T-helper 2 cell treated with Interferon-gamma antibody and Interleukin-4, amounts not matched to agents 5 μg/mL and 100 μg/mL, for 36 hours (primary cell): ENCODE results near the gene KIF16B.

ENCODE experiments used
- DNase-seq: peaks from one replicate; pipeline ENCODE4 v3.0.0; 2021; ENCODE audit warnings: low spot score
- H3K27ac Mint-ChIP-seq: one replicate; pipeline ENCODE4 v1.8.0; 2021; ENCODE audit warnings: mild to moderate bottlenecking, mixed read lengths
- H3K27me3 Mint-ChIP-seq: one replicate; pipeline ENCODE4 v1.8.0; 2021; ENCODE audit warnings: low read depth, mixed read lengths
- H3K36me3 Mint-ChIP-seq: one replicate; pipeline ENCODE4 v1.8.0; 2021; ENCODE audit warnings: low read depth, mixed read lengths
- H3K4me1 Mint-ChIP-seq: one replicate; pipeline ENCODE4 v1.8.0; 2021; ENCODE audit warnings: low read depth, mixed read lengths
- H3K4me3 Mint-ChIP-seq: one replicate; pipeline ENCODE4 v1.8.0; 2022; ENCODE audit warnings: mild to moderate bottlenecking, moderate library complexity, mixed read lengths
- H3K9me3 Mint-ChIP-seq: one replicate; pipeline ENCODE4 v1.8.0; 2021; ENCODE audit warnings: mixed read lengths

KIF16B gene

GRCh38 chr20:16424780-16425179, 148.5 kb downstream of the KIF16B start:
- peaks cover 4% of the 10 kb centered on the region for H3K36me3 Mint-ChIP-seq
- no peak for DNase-seq
- H3K27ac Mint-ChIP-seq = no peak overlapping the region
- H3K4me3 Mint-ChIP-seq = no peak overlapping the region
- H3K27me3 Mint-ChIP-seq = no peaks in the 10 kb centered on the region
- H3K9me3 Mint-ChIP-seq = no peaks in the 10 kb centered on the region
- no peaks in the 10 kb centered on the region for H3K4me1 Mint-ChIP-seq

GRCh38 chr20:16423311-16424212, 149.7 kb downstream of the KIF16B start:
- DNase-seq = no peak
- Mint-ChIP-seq H3K27me3 (no peaks in the 10 kb centered on the region), H3K9me3 (no peaks in the 10 kb centered on the region), H3K4me1 (no peaks in the 10 kb centered on the region), H3K36me3 (peaks cover 4% of the 10 kb centered on the region), H3K4me3 (no peak overlapping the region), H3K27ac (no peak overlapping the region)

- Mint-ChIP-seq H3K4me1 (no peaks in the 10 kb centered on the region), H3K36me3 (no peaks in the 10 kb centered on the region), H3K9me3 (no peaks in the 10 kb centered on the region), H3K27me3 (no peaks in the 10 kb centered on the region), H3K27ac (no peak overlapping the region), H3K4me3 (no peak overlapping the region)
- DNase-seq = no peak
Observed at GRCh38 chr20:16419138-16419715, 154.0 kb downstream of the KIF16B start.

- H3K27me3 Mint-ChIP-seq = no peaks in the 10 kb centered on the region
- H3K27ac Mint-ChIP-seq = no peak overlapping the region
- no peak for DNase-seq
- H3K4me3 Mint-ChIP-seq = no peak overlapping the region
- H3K4me1 Mint-ChIP-seq = no peaks in the 10 kb centered on the region
- no peaks in the 10 kb centered on the region for H3K9me3 Mint-ChIP-seq
- no peaks in the 10 kb centered on the region for H3K36me3 Mint-ChIP-seq
Observed at GRCh38 chr20:16418616-16419015, 154.6 kb downstream of the KIF16B start.

- Mint-ChIP-seq H3K4me3 (no peak overlapping the region), H3K27ac (no peak overlapping the region), H3K27me3 (no peaks in the 10 kb centered on the region), H3K4me1 (no peaks in the 10 kb centered on the region), H3K9me3 (no peaks in the 10 kb centered on the region), H3K36me3 (no peaks in the 10 kb centered on the region)
- no peak for DNase-seq
Observed at GRCh38 chr20:16417001-16417400, 156.2 kb downstream of the KIF16B start.

- no peak overlapping the region for H3K4me3 Mint-ChIP-seq
- H3K4me1 Mint-ChIP-seq = no peaks in the 10 kb centered on the region
- no peak overlapping the region for H3K27ac Mint-ChIP-seq
- DNase-seq = no peak
- no peaks in the 10 kb centered on the region for H3K36me3 Mint-ChIP-seq
- H3K9me3 Mint-ChIP-seq = no peaks in the 10 kb centered on the region
- no peaks in the 10 kb centered on the region for H3K27me3 Mint-ChIP-seq
Observed at GRCh38 chr20:16415071-16416053, 157.9 kb downstream of the KIF16B start.

GRCh38 chr20:16412906-16413305, 160.3 kb downstream of the KIF16B start:
- no peaks in the 10 kb centered on the region for H3K27me3 Mint-ChIP-seq
- H3K4me1 Mint-ChIP-seq = no peaks in the 10 kb centered on the region
- no peak overlapping the region for H3K27ac Mint-ChIP-seq
- H3K4me3 Mint-ChIP-seq = no peak overlapping the region
- DNase-seq = no peak
- no peaks in the 10 kb centered on the region for H3K9me3 Mint-ChIP-seq
- H3K36me3 Mint-ChIP-seq = no peaks in the 10 kb centered on the region

GRCh38 chr20:16411361-16411760, 161.9 kb downstream of the KIF16B start:
- Mint-ChIP-seq H3K4me1 (no peaks in the 10 kb centered on the region), H3K27ac (no peak overlapping the region), H3K27me3 (no peaks in the 10 kb centered on the region), H3K36me3 (no peaks in the 10 kb centered on the region), H3K4me3 (no peak overlapping the region), H3K9me3 (no peaks in the 10 kb centered on the region)
- DNase-seq = no peak

GRCh38 chr20:16410626-16411025, 162.6 kb downstream of the KIF16B start:
- no peaks in the 10 kb centered on the region for H3K9me3 Mint-ChIP-seq
- H3K4me1 Mint-ChIP-seq = no peaks in the 10 kb centered on the region
- H3K4me3 Mint-ChIP-seq = no peak overlapping the region
- H3K27me3 Mint-ChIP-seq = no peaks in the 10 kb centered on the region
- no peak for DNase-seq
- no peak overlapping the region for H3K27ac Mint-ChIP-seq
- H3K36me3 Mint-ChIP-seq = no peaks in the 10 kb centered on the region

- no peaks in the 10 kb centered on the region for H3K9me3 Mint-ChIP-seq
- H3K4me1 Mint-ChIP-seq = no peaks in the 10 kb centered on the region
- H3K4me3 Mint-ChIP-seq = no peak overlapping the region
- H3K27ac Mint-ChIP-seq = no peak overlapping the region
- DNase-seq = no peak
- peaks cover 2% of the 10 kb centered on the region for H3K36me3 Mint-ChIP-seq
- H3K27me3 Mint-ChIP-seq = no peaks in the 10 kb centered on the region
Observed at GRCh38 chr20:16408981-16409380, 164.3 kb downstream of the KIF16B start.

GRCh38 chr20:16407251-16408067, 165.8 kb downstream of the KIF16B start:
- H3K36me3 Mint-ChIP-seq = peaks cover 2% of the 10 kb centered on the region

GRCh38 chr20:16405254-16405653, 168.0 kb downstream of the KIF16B start:
- Mint-ChIP-seq H3K36me3 (peaks cover 2% of the 10 kb centered on the region), H3K27ac (no peak overlapping the region), H3K27me3 (no peaks in the 10 kb centered on the region)

More at GRCh38 chr20:16407251-16408067, 165.8 kb downstream of the KIF16B start:
- Mint-ChIP-seq H3K27me3 (no peaks in the 10 kb centered on the region), H3K27ac (no peak overlapping the region), H3K4me3 (no peak overlapping the region), H3K9me3 (no peaks in the 10 kb centered on the region), H3K4me1 (no peaks in the 10 kb centered on the region)
- DNase-seq = no peak

GRCh38 chr20:16404640-16405039, 168.6 kb downstream of the KIF16B start:
- Mint-ChIP-seq H3K4me3 (no peak overlapping the region), H3K9me3 (no peaks in the 10 kb centered on the region), H3K27me3 (no peaks in the 10 kb centered on the region), H3K4me1 (no peaks in the 10 kb centered on the region), H3K36me3 (peaks cover 2% of the 10 kb centered on the region), H3K27ac (no peak overlapping the region)
- DNase-seq = no peak

More at GRCh38 chr20:16405254-16405653, 168.0 kb downstream of the KIF16B start:
- H3K4me3 Mint-ChIP-seq = no peak overlapping the region
- no peak for DNase-seq
- H3K4me1 Mint-ChIP-seq = no peaks in the 10 kb centered on the region
- H3K9me3 Mint-ChIP-seq = no peaks in the 10 kb centered on the region
